DND-41 (cell line): ENCODE measurements around the gene HIGD1B.

Experiments used
- ATAC-seq: fragments of 200-7000 bp; cut with Tn5 transposase; 3 replicates; pipeline ENCODE4 v1.9.1; 2021; ENCODE audit warnings: low read depth; ENCODE audit not compliant: insufficient read depth
- DNase-seq: peaks from one replicate; pipeline ENCODE4 v3.0.0-alpha.2; 2020
- H2AFZ ChIP-seq: 2 replicates; pipeline ENCODE4 v1.6.0; 2012; ENCODE audit warnings: low read depth, low read length
- H3K27ac ChIP-seq: 2 replicates; pipeline ENCODE4 v1.5.1; 2012; ENCODE audit warnings: low read length, inconsistent platforms
- H3K27me3 ChIP-seq: fragments of 200-600 bp; sonication (generic); 2 replicates; pipeline ENCODE4 v1.6.0; 2012; ENCODE audit warnings: low read length, mild to moderate bottlenecking, inconsistent platforms; ENCODE audit not compliant: insufficient read depth, poor library complexity
- H3K36me3 ChIP-seq: 2 replicates; pipeline ENCODE4 v1.5.1; 2012; ENCODE audit warnings: low read length, inconsistent platforms; ENCODE audit not compliant: insufficient read depth
- H3K4me1 ChIP-seq: 2 replicates; pipeline ENCODE4 v1.5.1; 2012; ENCODE audit warnings: mild to moderate bottlenecking, low read length; ENCODE audit not compliant: insufficient read depth
- H3K4me2 ChIP-seq: 2 replicates; pipeline ENCODE4 v1.6.0; 2012; ENCODE audit warnings: mild to moderate bottlenecking, moderate library complexity, low read length, inconsistent platforms; ENCODE audit not compliant: insufficient read depth
- H3K4me3 ChIP-seq, 2 experiments: fragments of 200-600 bp in 1 of 2; shearing (Covaris generic) in 1 of 2; 2 replicates each; pipeline ENCODE4 v1.5.1; 2012 to 2016; ENCODE audit warnings: inconsistent platforms in 2 of 2, low read length in 2 of 2, mild to moderate bottlenecking in 2 of 2, low read depth in 1 of 2, moderate library complexity in 1 of 2
- H3K79me2 ChIP-seq: 2 replicates; pipeline ENCODE4 v1.6.0; 2012; ENCODE audit warnings: low read length, inconsistent platforms; ENCODE audit not compliant: insufficient read depth
- H3K9ac ChIP-seq: 2 replicates; pipeline ENCODE4 v1.6.0; 2012; ENCODE audit warnings: low read depth, mild to moderate bottlenecking, inconsistent platforms, low read length, moderate library complexity
- H3K9me3 ChIP-seq: 2 replicates; pipeline ENCODE4 v1.5.1; 2012; ENCODE audit warnings: low read length, moderate library complexity, mild to moderate bottlenecking, inconsistent platforms; ENCODE audit not compliant: insufficient read depth, severe bottlenecking
- H4K20me1 ChIP-seq: 2 replicates; pipeline ENCODE4 v1.6.0; 2012; ENCODE audit warnings: low read length; ENCODE audit not compliant: insufficient read depth
- EZH2 ChIP-seq: IDR thresholded peaks from 3 replicates; pipeline ENCODE4 v1.6.1; 2012; ENCODE audit warnings: borderline replicate concordance, low read depth, mild to moderate bottlenecking, moderate library complexity, low read length, inconsistent platforms; ENCODE audit not compliant: severe bottlenecking
- TF ChIP-seq, protein P1 (sequence below): IDR thresholded peaks from 2 replicates; pipeline ENCODE4 v1.5.1; 2012; ENCODE audit warnings: borderline replicate concordance, low read length, moderate library complexity, mild to moderate bottlenecking; ENCODE audit not compliant: poor library complexity, severe bottlenecking; ENCODE audit errors: extremely low read depth

HIGD1B gene

DNA sequence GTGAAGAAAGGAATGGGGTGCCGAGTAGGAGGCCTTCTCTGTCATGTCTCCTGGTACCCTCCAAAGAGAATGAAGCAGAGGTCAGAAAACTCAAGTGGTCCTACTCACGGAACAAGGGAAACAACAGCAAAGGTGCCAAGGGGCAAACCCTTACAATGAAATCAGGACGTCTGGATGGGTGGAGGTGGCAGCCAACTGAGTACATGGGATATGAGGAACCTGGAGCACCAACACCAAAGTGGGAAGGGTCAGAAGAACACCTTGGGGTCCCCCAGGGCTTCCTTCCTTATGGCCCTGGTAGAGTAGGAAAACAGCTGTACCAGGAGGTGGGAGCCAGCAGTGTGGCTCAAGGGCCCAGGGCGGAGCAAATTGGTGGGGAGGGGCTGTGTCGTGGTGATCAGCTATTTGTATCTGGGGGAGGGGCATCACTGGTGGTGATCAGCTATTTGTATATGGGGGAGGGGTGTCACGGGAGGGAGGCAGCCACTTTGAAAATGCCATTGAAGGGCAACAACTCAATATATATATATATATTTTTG lies 643 bp downstream of the HIGD1B start:
- Histone ChIP-seq H3K4me1 (no peaks in the 10 kb centered on the region), H4K20me1 (no peaks in the 10 kb centered on the region), H3K4me2 (no peak overlapping the region), H3K9me3 (no peaks in the 10 kb centered on the region), H3K9ac (no peak overlapping the region), H3K4me3 (no peak overlapping the region), H3K79me2 (no peaks in the 10 kb centered on the region), H2AFZ (no peak overlapping the region), H3K27me3 (no peaks in the 10 kb centered on the region), H3K36me3 (peaks cover 32% of the 10 kb centered on the region), H3K27ac (no peak overlapping the region)
- DNase-seq (no peak), ATAC-seq (no peak)
- no peak for TF ChIP-seq EZH2
- TF ChIP-seq, protein P1, sequence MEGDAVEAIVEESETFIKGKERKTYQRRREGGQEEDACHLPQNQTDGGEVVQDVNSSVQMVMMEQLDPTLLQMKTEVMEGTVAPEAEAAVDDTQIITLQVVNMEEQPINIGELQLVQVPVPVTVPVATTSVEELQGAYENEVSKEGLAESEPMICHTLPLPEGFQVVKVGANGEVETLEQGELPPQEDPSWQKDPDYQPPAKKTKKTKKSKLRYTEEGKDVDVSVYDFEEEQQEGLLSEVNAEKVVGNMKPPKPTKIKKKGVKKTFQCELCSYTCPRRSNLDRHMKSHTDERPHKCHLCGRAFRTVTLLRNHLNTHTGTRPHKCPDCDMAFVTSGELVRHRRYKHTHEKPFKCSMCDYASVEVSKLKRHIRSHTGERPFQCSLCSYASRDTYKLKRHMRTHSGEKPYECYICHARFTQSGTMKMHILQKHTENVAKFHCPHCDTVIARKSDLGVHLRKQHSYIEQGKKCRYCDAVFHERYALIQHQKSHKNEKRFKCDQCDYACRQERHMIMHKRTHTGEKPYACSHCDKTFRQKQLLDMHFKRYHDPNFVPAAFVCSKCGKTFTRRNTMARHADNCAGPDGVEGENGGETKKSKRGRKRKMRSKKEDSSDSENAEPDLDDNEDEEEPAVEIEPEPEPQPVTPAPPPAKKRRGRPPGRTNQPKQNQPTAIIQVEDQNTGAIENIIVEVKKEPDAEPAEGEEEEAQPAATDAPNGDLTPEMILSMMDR, result no peak

GRCh38 chr17:44848961-44849489 lies 1.3 kb downstream of the HIGD1B start:
- ATAC-seq, result peak; percentile 21; the same call in 1 of the 3 replicates
- peaks cover 39% of the 10 kb centered on the region for H3K36me3 ChIP-seq

GRCh38 chr17:44850025-44850424 lies 2.3 kb downstream of the HIGD1B start:
- H3K79me2 ChIP-seq, result no peaks in the 10 kb centered on the region
- TF ChIP-seq, protein P1, result no peak
- H3K4me3 ChIP-seq, result no peak overlapping the region
- no peak for ATAC-seq
- no peak for DNase-seq
- no peak overlapping the region for H2AFZ ChIP-seq
- no peak overlapping the region for H3K9ac ChIP-seq
- no peaks in the 10 kb centered on the region for H3K9me3 ChIP-seq
- no peaks in the 10 kb centered on the region for H4K20me1 ChIP-seq
- H3K27me3 ChIP-seq, result no peaks in the 10 kb centered on the region
- no peaks in the 10 kb centered on the region for H3K4me1 ChIP-seq
- no peak overlapping the region for H3K4me2 ChIP-seq
- peaks cover 49% of the 10 kb centered on the region for H3K36me3 ChIP-seq
- no peak overlapping the region for H3K27ac ChIP-seq

More at GRCh38 chr17:44848961-44849489, 1.3 kb downstream of the HIGD1B start:
- Histone ChIP-seq H3K4me1 (no peaks in the 10 kb centered on the region), H4K20me1 (no peaks in the 10 kb centered on the region), H3K27me3 (no peaks in the 10 kb centered on the region), H3K4me2 (no peak overlapping the region), H3K79me2 (no peaks in the 10 kb centered on the region), H3K4me3 (no peak overlapping the region), H3K9ac (no peak overlapping the region), H3K27ac (no peak overlapping the region), H2AFZ (no peak overlapping the region), H3K9me3 (no peaks in the 10 kb centered on the region)
- DNase-seq, result no peak
- TF ChIP-seq EZH2, result no peak
- TF ChIP-seq, protein P1, result no peak

GRCh38 chr17:44850612-44851011 lies 2.9 kb downstream of the HIGD1B start:
- Histone ChIP-seq H3K4me3 (no peak overlapping the region), H3K27ac (no peak overlapping the region), H3K9me3 (no peaks in the 10 kb centered on the region), H3K9ac (no peak overlapping the region), H3K27me3 (no peaks in the 10 kb centered on the region), H3K79me2 (no peaks in the 10 kb centered on the region), H4K20me1 (no peaks in the 10 kb centered on the region), H2AFZ (no peak overlapping the region), H3K36me3 (peaks cover 52% of the 10 kb centered on the region), H3K4me2 (no peak overlapping the region), H3K4me1 (no peaks in the 10 kb centered on the region)
- ATAC-seq (no peak), DNase-seq (no peak)
- no peak for TF ChIP-seq EZH2
- TF ChIP-seq, protein P1, result no peak
